MV-4-11 (cell line): Measurements from ENCODE around the gene PSMB5.

Experiments
- DNase-seq: peaks from one replicate; lab custom pipeline; 2025; lab: John Stamatoyannopoulos, UW

Gene PSMB5

DNA sequence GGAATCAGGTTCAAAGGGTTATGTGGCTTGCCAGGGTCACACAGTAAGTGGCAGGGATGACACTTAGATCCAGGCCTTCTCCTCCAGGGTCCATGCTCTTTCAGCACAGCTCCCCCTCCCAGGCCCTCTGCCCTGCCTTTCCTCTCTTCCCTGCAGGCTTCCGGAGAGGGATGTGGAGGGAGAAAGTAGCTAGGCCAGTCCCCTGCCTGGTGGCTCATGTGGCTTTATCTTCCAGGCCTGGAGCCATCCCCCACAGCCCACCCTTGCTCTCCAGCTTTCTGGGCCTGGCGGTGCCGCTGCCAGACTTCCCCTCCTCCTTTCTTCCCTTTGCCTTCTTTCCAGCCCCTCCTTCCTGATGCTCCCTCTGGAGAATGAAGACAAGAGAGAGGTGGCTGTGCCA is 9.1 kb upstream of the PSMB5 start:
- no peak for DNase-seq

DNA sequence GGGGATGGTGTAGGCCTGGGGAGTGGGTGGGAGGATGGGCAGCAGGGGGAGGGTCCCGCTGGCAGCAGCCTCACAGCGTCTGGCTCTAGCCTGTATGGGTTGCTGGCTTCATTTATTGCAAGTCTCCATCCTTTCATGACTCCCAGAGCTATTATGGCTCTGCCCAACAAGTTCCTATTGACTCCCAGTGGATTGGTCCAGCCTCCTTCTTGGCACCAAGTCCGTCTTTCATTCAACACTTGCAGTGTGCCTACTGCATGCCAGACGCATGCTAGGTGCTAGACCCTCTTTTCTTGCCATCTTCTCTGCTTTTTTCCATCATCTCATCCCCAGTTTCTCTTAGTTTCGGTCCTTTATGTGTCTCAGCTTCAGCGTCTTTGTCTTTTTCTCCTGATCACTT is 8.4 kb upstream of the PSMB5 start:
- no peak for DNase-seq

DNA sequence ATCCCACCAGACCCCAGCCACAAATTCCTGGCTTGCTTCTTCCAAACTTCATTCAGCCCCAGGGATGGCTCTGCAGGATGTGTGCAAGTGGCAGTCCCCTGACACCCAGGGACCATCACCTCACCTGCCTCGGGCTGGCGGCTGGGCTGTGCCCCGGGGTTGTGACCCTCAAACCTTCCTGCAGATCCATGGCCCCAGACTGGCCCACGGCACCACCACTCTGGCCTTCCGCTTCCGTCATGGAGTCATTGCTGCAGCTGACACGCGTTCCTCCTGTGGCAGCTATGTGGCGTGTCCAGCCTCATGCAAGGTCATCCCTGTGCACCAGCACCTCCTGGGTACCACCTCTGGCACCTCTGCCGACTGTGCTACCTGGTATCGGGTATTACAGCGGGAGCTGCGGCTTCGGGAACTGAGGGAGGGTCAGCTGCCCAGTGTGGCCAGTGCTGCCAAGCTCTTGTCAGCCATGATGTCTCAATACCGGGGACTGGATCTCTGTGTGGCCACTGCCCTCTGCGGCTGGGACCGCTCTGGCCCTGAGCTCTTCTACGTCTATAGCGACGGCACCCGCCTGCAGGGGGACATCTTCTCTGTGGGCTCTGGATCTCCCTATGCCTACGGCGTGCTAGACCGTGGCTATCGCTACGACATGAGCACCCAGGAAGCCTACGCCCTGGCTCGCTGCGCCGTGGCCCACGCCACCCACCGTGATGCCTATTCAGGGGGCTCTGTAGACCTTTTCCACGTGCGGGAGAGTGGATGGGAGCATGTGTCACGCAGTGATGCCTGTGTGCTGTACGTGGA is 7.7 kb upstream of the PSMB5 start, which contains the start of gene PSMB11:
TSS of gene PSMB11 (plus strand) at position 51 of the 804 bp plus-strand sequence. CDS start at position 65, 14 bp downstream.
- no peak for DNase-seq

DNA sequence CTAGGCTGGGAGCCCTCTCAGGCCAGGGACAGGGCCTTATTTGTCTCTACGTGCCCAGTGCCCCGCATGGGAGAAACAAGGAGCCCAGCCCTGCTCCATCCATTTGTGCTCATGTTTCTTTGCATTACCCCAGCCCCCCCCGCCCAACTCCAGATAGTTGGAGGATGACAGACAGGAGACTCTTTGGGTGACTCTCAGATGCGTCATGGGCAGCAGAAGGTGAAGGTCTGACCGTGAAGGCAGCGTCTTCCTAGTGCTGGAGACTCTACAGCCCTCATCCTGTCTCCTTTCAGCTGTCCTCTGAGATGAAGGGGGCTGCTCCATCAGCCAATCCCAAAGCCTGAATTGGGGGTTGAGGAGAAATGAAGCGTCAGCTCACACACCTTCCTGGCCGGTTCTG is 7.0 kb upstream of the PSMB5 start:
- no peak for DNase-seq

DNA sequence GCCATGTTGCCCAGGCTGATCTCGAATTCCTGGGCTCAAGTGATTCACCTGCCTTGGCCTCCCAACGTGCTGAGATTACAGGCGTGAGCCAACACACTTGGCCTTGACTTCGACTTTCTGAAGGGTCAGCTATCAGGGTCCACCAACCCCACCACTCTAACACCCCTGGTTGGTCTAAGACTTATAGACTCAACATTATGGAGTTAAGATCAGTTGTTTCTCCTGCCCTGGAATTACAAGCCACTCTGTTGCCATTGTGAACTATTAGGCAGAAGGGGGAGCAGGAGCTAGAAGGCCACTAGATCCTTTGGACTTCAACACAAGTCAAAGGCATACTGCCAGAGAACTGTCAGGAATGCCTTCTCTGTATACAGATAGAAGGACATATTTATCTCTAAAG is 5.4 kb upstream of the PSMB5 start:
- DNase-seq: no peak

DNA sequence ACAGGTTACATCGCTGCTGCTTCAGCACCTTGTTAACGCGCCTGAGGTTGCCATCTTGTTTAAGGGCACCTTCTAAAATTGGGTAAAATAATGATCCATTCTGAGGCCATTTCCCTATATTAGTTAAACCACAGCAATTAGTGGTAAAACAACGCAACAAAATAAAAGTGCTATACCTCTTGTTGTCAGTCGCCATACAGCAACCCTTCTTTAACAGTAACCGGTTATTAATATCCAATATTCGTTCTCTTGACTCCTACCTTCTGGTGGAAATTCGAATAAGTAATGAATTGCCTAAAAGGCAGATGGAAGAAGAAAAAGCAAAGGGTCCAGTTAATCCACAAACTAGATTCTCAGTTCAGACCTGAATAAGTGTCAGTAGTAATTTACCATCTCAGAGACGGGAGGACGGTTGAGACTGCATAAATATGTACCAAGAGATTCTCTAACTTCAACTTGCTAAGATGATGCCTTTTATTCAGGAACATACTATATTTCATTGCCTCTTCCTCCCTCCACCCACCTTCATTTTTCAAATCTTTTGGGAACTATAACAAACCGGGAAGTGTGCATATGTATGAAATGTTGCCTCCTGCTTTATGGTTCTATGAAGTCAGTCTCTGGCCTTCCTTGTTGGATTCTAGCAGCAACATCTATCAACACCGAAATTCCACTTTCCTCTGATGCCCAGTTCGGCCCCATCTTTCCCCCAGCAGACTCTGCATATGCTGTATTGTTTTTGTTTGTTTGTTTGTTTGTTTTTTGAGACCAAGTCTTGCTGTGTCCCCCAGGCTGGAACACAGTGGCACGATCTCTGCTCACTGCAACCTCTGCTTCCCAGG is 824 bp upstream of the PSMB5 start:
- no peak for DNase-seq

DNA sequence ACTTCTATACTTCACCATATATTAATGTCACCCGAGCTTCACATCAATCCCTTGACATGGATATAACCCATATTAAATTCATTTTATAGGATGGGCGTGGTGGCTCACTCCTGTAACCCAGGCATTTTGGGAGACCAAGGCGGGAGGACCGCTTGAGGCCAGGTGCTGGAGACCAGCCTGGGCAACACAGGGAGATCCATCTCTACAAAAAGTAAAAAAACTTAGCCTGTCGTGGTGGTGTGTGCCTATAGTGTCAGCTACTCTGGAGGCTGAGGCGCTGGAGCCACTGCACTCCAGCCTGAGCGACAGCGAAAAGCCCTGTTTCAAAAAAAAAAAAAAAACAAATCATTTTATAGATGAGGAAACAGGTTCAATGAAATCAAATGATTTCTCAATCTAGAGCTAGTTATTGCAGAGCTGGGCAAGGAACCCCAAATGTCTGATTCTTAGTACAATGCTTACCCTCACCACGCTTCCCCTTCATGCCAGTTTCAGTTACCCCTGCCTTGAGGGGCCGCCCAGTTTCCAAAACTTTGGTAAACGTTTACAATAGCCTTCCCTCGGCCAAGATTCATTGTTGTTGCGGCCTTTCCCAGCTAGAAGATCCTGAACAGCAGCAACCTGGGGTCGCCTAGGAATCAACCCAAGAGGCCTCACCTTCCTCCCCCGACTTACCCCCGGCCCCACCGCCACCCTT is 751 bp downstream of the PSMB5 start:
- DNase-seq: no peak

DNA sequence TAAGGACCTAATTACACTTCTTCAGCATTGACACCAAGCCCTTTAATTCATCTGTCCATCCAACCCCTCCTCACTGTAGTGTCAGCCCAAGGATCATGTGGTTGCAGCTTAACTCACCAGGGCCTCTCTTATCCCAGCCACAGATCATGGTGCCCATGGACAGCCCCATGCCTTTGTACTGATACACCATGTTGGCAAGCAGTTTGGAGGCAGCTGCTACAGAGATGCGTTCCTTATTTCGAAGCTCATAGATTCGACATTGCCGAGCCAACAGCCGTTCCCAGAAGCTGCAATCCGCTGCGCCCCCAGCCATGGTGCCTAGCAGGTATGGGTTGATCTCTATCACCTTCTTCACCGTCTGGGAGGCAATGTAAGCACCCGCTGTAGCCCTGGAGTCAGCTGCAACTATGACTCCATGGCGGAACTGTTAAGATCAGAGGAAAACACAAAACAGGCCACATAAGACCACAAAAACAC is 1.4 kb downstream of the PSMB5 start:
- DNase-seq: no peak

DNA sequence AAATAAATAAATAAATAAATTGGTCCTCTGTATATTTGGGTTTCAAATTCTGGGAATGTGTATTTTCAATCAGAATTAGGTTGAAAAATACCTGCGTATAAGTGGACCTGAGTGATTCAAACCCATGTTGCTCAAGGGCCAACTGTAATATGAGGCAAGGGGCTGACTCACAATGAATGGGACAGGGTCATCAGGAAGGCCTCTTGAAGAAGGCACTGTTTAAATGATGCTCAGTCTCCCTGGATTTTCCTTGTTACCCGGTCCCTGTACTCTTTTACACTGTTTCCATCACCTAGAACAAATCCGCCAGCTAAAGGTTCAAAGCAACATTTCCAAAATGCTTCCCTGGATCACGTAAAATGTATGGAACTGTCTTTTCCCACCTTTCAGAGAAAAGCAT is 3.8 kb downstream of the PSMB5 start:
- no peak for DNase-seq

DNA sequence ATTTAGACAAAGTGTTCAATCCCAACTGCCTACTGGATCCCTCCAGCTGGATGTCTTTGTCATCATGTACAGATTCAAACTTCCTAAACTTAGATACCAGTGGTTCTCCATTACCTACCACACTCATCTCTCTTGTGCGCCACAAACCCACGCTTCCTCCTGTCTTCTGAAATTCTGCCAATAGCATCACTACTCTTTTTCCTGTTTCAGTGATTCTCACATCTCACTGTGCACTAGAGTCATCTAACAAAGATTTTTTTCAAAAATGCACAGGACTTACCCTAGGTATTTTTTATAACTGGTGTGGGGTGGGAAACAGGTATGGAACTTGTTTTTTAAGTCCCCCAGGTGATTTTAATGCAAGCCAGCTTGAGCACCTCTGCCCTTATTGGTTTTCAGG is 5.9 kb downstream of the PSMB5 start:
- DNase-seq: peak; percentile 59

DNA sequence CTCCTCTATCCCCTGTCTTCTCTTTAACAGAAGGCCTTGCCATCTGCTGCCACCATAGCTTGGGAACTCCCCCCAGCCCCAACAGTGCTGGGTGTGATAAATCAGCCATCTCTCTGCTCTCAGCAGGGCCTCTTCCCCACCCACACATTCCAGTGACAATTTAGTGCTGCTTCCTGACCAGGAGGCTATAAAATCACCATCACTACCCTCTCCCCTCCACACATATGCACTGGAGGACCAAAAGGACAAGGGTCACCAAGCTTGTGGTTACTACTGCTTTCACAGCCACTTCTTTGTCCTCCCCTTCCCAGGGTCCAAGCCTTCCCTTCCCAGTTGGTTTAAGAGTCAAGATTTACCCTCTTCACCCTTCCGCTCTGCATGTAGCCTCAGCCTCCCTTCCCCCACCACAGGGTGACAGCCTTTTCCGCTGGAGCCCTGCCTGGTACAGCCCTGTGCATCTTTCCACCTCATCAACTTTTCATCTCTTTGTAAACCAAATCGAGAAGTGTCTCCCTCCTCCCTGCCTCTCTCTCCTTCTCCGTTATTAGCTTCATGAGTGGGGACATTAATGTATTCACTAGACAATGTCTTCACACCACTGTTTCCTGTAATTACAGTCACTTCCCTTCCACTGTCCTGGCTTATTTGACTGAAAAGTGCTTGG is 9.4 kb downstream of the PSMB5 start:
- DNase-seq: no peak

DNA sequence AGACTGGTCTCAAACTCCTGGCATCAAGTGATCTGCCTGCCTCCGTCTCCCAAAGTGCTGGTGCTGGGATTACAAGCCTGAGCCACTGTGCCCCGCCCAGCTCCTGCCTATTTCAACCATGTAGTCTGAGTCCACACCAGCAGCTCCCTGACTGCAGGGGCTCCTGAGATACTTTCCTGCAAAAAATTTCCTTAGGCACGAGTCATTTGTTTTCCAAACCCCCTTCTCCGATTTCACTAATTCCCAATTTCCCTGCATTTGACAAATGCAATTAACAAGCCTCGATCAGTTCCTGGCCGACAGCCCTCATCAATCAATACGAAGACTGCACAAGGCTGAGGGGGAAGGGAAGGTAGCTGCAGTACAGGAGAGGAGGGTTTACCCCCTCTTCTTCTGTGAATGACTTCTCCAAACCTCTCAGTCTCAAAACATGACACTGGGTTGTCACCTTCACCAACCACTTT is 10.1 kb downstream of the PSMB5 start:
- no peak for DNase-seq

DNA sequence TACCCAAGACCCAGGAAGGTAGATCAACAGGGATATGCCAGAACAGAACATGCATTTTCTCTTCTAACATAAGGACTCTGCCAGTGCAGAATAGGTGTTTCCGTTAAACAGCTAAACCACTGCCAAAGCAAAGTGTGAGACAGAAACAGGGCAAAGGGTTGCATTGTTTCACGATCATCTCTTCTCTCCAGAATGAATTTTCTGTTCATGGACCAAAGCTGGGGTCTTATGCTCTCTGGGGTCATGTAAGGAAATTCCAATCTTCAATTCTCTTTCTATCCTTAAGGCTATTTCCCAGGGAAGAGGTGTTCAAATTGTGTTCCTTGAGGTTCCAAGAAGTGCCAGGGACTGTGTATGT is 10.9 kb downstream of the PSMB5 start:
- DNase-seq: no peak

DNA sequence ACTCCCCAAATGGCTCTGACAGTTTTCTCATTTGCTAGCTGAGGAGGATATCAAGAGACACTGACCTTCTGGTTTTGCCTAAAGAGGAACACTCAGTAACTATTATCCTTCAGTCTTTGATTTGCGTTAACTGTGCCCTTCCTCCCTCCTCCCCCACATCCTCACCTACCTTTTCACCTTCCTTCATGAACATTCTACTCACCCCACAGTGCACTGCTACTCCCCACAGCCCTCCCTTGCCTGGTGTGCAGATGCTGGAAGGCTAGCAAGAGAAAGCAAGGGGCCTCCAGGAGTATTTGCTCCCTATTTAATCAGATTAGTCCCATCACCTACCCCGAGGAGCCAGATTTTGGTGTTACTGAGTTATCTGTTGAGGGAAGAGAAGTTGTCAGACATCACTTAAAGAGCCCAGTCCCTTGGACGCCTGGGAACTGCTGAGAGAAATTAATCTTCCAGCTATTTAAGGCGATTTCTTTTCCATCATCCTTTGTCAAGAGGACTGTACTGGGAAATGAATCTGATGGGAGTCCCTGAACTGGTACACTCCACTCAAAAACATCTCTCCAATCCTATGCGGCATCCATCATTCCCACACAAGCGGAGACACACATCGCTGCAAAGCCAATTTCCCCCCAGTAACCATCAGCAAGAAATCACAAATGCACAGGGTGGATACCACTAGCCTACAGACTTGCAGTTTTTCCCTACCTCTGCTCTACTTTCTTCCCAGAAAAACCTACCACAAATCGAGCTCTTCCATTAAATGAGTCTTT is 11.5 kb downstream of the PSMB5 start:
- DNase-seq: no peak

DNA sequence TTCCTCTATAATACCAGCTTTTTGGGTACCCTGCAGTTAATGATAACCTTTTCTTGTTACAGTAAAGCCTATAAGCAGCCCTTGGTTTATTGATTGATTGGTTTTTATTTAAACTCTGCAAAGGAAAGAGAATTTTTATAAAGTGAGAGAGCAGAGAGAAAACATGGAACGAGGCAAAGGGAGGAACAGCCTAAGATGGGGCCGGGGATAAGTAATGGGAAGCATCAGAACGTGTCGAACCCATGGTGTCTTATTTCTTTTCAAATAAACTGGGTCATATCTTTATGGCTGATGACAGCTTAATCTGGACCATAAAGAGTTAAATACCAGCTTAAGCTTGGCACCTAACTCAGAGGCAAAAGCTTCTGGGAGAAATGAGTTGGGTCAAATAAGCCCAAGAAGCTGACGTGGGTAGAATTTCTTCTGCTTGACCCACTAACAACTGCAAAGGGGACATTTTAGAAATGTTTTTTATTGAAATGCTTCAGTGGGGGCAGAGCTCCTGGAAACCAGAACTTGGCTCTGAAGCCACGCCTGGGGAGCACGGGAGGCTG is 12.7 kb downstream of the PSMB5 start:
- DNase-seq: no peak

DNA sequence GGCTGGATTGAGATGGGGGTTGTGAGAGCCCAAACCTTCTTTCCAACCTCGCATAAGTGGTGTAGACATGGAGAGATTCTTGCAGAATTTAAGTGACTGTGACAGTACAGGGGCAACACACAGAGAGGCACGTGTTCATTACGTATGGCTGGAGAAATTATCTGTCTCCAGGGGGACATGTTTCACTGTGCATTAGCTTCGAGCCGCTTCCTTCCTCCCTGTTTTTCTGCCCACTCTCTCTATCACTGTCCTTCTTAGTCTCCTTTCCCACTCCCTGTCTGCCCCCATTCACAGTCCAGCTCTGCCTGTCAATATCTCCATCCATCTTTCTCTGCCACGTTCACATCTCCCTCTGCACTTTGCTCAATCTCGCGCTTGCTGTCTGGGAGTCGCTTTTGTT is 13.3 kb downstream of the PSMB5 start:
- no peak for DNase-seq

DNA sequence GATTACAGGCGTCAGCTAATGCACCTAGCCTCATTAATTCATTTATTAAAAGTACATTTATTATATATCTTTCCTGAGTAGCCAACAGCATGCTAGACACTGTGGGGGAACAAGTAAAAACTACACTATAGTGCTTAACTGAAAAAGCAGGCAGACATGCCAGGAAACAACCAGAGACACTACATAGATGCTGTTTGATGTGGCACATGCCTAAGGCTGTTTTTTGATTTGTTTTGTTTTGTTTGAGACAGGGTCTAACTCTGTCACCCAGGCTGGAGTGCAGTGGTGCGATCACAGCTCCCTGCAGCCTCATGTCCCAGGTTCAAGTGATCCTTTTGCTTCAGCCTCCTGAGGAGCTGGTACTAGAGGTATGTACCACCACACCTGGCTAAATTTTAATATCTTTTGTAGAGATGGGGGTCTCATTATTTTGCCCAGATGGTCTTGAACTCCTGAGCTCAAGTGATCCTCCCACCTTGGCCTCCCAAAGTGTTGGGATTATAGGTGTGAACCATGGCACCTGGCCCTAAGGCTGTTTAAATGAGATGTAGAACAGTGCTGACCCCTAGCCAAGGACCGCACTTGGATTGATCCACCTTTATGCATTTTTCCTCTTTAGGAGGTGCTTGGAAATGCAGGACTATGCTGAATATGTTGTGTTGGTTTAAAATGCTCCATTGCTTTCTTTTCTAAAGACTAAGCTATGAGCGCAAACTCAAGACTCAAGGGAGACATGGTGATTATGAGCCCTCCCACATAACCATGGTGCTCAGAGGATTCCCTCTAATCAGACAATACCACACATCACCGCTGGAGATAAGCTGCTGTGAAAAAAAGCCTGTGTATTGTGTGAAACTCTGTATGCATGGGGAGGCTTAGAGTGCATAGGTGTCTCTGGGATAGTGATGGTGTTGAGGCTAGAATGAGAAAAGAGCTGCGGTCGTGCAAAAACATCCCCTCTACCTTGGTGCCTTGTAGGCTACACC is 14.3 kb downstream of the PSMB5 start:
- DNase-seq: no peak

DNA sequence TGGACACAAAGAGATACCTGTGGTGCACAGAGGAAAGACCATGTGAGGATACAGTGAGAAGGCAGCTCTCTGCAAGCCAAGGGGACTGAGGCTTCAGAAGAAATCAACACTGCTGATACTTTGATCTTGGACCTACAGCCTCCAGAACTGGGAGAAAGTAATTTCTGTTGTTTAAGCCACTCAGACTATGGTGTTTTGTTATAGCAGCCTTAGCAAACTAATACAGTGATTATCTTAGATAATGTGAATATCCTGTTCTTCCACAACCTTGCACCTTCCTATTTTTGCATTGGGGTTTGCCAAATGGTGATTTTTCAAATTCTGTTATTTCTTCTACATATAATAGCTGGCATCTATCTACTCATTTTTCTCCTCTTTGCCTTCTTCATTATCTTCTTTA is 16.6 kb downstream of the PSMB5 start:
- DNase-seq: no peak

DNA sequence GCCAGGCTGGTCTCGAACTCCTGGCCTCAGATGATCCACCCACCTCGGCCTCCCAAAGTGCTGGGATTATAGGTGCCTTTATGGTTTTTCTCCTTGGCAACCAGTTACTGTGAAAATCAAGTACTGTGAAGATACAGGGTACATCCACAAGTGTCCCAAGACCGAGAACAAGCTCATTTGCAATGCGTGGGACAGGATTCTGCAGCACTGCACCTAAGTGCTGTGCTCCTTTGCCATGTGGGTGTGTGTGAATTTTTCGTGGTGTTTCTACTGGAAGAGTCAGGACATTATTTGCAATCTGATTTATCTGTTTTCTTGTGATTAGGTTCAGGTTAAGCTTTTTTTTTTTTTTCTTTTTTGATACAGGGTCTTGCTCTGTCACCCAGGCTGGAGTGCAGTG is 17.6 kb downstream of the PSMB5 start:
- no peak for DNase-seq

DNA sequence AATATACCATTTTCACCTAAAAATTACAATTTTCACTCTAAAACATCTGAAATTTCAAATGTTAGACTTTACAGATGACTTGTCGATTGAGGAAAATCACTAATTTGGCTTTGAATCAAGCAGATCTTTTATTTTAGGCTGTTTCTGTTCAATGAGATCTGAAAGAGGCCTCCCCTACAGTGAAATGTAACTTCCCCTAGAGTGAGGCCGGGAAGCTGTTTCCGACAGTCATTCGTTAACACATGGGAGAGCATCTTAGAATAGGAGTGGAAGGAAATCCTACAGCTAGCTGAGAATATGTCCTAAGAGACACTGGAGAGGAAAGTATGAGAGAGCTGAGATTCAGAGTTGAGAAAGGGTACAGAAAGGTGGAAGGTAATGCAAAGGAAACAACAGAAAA is 19.1 kb downstream of the PSMB5 start:
- DNase-seq: no peak
